HG03575 (cell line): ENCODE results near the gene CPD.

ENCODE experiments used
- ATAC-seq: cut with Tn5 transposase; IDR thresholded peaks from one replicate; pipeline ENCODE4 v1.9.1; 2021; ENCODE audit not compliant: unreplicated experiment, insufficient number of reproducible peaks, low FRiP score; ENCODE audit errors: extremely low read depth

CPD gene

DNA sequence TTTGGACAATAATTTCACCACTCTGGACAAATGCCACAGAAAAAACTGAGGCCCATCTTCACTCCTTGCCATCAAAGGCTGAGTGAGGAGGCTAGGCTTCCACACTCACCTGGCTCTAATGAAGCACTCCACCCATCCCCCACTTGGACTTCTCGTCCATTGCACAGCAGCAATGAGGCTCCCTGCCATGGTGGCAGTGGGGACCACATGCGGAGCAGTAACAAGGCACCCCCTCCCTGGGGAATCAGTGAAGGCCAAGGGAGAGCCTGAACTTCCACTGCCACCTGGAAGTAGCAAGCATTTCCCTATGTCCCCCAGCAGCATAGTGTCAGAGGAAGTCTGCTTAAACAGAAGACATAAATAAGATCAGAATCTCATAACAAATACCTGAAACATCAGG lies 96.5 kb downstream of the CPD start:
- ATAC-seq, result no peak

DNA sequence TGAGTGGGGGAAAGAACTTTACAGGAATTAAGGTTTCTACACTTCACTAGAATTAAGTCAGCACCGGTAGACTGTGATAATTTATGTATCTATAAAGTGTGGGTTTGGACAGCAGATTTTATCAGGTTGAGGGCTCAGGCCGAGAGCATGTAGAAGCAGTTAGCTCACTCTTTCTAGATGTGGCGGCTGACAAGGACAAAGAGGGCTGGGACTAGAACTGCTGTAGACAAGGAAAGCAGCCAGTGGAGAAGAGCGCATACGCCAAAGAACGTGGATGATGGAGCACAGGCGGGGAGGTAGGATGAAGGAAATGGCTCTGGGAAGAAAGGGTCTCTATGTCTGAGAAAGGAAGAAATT lies 98.0 kb downstream of the CPD start:
- no peak for ATAC-seq

DNA sequence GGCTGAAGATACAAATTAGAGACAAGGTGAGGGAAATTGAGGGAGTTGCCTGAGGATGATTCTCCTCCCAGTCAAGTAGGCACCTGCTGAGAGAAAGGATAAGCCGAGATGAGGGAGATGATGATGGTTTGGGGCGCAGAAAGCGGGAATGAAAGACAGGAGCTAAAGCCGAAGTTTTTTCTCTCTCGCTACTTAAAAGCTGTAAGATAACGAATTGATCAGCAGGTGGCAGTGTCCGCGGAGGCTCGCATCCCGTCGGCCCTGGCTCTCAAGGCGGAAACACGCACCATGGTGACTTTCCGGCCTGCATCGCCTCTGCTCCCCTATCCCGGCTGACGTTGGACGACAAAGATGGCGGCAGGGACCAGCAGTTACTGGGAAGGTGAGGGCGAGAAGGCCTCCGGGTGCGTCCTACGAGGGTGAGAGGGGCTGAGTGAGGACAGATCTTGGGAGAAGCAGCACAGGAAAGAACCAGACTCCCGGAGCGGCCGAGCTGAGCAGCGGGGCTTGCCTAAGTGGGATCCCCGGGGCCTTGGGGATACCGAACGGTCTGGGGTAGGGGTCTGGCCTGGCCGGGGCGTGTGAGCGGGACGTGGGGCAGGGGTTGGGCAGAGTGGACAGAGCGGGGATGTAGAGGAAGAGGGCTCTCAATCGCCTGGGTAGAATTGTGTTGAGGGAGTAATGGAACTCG lies 98.5 kb downstream of the CPD start, which contains the start of gene GOSR1:
TSS of gene GOSR1 (plus strand) at position 326 of the 691 bp plus-strand sequence. CDS start at position 352, 26 bp downstream.
- ATAC-seq, result no peak

DNA sequence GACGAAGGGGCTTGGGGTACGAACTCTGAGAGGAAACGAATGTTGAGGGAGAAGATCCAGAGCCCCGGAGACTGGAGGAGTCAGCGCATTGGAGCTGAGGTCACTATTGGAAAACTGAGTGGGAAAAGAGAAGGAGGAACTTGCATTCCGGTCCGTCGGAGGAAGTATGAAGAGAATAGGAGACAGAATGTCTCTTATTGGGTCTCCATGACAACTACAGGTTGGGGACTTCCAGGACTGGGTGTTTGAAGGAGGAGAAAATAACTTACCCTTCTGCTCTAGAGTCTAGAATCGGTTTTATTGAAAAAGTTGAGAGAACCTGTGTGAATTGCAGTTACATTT lies 99.0 kb downstream of the CPD start:
- no peak for ATAC-seq

DNA sequence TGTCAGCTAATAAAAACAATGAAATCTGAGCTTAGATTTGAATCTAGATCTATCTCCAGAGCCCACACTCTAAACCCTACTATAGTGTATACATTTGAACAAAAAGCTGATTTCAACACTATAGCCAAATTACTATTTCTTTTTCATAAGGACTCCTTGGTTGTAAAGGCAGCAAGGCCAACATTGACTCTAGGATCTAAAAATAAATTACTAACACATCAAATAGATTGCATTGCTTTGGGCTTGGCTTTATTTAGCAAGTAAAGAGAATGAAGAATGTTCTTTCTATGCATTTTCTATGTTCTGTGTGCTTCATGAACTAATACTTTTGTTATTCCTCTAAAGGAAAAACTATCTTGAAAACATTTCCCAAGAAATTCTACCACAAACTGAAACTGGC lies 103.8 kb downstream of the CPD start:
- ATAC-seq, result no peak

DNA sequence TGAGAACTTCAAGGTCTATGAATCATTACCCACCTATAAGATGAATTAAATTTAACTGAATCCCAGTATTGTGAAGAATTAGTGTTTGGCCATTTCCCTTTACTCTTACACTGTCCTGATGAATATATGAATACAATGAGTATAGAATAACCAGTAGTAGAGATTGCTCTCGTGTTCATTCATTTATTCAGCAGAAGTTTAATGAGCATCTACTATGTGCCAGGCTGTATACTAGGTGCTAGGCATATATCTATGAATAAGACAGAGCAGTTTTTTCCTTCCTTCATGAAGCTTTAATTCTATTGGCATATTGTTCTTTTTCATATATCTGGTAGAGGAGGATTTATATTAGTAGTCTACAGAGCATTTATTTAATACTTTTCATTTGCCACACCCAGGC lies 104.4 kb downstream of the CPD start:
- ATAC-seq, result no peak

DNA sequence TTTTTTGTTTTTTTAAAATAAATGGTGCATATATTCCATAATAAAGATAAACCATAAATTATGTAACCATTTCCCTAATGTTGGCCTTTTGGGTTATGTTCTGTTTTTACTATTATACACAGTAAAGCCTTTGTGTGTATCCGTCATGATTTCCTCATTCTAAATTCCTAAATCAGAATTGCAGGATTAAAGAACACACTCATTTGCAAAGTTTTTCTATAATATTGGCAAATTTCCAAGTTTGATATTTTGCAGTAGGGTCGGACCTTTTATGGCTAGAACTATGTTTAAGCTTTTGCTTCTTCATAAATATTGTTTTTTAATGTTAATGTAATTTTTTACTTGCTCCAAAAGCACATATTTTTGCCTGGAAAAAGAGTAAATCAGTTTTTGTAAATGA lies 115.1 kb downstream of the CPD start:
- ATAC-seq, result no peak

DNA sequence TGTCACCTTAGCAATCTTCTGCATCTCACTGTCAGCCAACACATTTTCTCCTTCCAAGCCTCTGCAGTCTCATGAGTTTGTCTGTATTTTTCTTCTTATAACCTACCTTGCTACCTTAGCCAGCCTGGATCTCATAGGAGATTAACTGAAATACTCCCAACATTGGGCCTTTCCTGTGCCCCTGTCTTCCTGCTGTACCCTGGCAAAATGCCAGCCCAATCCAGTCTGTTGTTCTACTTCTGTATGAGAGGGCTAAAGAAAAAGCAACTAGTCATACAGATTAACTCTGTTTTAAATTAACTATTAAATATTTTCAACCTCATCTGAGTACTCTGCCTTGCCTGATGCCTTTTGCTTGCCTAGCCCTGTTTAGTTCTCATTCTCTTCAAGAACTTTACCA lies 116.9 kb downstream of the CPD start:
- no peak for ATAC-seq

DNA sequence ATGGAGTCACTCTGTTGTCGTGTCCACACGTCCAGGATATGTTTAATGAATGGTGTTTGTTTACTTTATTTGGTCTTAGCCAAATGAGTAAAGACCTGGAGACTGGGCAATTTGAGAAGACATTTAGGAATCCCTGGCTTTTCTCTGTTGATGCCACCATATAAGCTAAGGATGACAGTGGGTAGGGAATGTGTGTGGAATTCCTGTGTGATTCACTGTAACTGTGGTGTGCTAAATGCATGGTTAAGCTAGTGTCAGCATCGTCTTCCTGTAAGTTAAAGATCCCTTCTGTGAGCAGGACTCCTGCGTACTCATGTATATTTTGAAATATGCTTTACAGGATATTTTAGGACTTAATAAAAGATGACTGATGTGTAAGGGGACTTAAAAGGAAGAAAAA lies 124.8 kb downstream of the CPD start:
- no peak for ATAC-seq

DNA sequence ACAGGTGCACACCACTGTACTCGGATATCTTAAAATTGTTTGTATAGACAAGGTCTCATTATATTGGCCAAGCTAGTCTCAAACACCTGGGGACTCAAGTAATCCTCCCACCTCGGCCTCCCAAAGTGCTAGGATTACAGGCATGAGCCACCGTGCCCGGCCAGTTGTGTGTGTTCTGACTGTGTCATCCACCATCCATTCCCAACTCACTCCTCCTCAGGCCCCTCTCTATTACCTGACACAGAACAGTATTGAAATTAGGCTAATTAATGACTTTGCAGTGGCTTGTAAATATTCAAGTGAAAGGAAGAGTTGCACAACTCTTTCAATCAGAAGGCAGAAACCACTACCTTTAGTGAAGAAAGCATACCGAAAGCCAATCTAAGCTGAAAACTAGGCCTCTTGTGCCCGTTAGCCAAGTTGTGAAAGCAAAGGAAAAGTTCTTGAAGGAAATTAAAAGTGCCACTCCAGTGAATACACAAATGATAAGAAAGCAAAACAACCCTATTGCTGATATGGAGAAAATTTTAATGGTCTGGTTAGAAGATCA lies 127.2 kb downstream of the CPD start:
- no peak for ATAC-seq

DNA sequence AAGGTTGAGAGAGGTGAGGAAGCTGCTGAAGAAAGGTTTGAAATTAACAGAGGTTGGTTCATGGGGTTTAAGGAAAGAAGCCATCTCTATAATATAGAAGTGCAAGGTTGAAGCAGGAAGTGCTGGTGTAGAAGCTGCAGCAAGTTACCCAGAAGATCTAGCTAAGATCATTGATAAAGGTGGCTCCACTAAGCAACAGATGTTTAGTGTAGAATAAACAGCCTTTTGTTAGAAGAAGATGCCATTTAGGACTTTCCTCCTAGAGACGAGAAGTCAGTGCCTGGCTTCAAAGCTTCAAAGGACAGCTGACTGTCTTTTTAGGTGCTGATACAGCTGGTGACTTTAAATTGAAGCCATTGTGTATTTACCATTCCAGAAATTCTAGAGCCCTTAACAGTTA lies 127.8 kb downstream of the CPD start:
- ATAC-seq, result no peak

DNA sequence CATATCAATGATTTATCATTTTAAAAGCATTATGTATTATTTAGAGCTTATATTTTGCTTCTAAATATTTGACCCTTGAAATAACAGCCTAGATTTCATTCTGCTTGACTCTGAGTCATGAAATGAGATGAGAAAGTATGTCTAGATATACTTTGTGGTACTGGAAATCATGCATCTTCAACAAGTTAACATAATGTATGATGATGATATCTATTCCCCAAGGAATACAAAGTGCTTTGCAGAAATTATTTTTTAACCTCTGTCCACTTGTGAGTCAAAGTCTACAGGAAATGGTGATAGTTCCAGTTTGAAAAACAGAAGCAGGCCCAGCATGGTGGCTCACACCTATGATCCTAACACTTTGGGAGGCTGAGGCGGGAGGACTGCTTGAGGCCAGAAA lies 134.6 kb downstream of the CPD start:
- ATAC-seq, result no peak

DNA sequence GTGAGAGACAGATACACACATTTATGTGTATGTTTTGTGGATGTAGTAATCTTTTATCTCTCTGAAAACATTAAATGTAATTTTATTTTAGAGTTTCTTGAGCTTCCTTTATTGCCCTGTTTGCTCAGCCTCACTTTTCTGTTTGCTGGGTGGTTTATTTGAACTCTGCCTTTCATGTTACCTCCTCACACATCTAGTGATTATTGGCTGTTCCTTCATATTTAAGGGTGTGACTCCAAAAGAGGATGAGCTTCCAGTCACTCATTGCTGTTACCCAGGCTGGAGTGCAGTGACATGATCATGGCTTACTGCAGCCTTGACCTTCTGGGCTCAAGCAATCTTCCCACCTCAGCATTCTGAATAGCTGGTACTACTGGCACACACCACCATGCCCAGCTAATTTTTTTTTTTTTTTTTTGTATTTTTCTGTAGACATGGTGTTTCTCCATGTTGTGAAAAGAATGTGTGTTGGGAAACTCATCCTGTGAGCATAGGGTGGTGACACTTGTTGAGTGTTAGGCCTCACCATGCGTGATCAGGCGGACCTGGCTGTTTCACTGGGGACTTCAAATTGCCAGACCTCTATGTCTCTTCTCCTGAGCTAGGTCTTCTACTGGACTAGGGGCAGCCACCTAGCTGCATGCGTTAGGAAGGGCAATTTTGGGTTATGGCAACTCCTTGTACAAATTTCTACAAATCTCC lies 136.3 kb downstream of the CPD start:
- ATAC-seq, result no peak

DNA sequence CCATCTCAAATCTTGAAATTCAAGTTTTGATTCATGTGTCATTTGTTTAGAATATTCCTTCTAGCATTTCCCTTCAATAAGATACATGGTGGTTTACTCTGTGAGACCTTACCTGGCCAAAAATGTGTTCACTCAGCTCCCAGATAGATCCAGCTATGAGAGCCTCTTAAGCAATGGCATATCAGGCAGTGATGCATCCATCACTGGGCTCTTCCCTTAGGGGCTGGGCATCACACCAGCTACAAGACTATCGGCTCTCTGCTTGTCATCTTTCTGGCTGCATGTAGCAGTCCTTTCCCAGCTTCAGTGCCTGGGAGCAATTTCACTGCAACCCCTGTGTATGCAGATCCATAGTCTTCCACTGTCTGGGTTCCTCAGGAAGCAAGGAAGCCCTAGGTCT lies 139.1 kb downstream of the CPD start:
- ATAC-seq, result no peak

DNA sequence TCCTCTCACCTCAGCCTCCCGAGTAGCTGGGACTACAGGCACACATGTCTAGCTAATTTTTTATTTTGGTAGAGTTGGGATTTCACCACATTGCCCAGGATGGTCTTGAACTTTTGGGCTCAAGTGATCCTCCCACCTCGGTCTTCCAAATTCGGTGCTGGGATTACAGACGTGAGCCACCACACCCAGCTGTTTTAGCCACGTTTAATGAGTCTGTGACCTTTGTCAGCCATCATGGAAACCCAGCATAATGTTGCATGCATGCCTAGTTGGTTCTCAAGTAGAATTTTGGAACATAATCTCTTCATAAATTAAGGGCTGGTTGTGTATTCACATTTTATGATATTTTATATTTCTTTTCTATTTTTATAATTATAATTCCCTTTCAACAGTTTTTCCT lies 140.4 kb downstream of the CPD start:
- no peak for ATAC-seq
